Gastroesophageal sphincter (tissue), 3 donors: ENCODE measurements around the gene HMGXB3.

Source experiments
- POLR2A ChIP-seq, 2 donors: fragments of 450-650 bp; IDR thresholded peaks; one replicate each; pipeline ENCODE4 v1.6.1; 2017; ENCODE audit warnings: antibody characterized with exemption in 2 of 2, mild to moderate bottlenecking in 2 of 2, moderate library complexity in 1 of 2
- POLR2AphosphoS5 ChIP-seq: sonication (generic); formaldehyde crosslinking; IDR thresholded peaks from one replicate; pipeline ENCODE4 v1.6.1; 2017; ENCODE audit warnings: antibody characterized with exemption
- TF ChIP-seq, protein P1 (sequence below), 4 experiments: fragments of 200-600 bp in 2 of 4; fragments of 450-650 bp in 2 of 4; sonication (generic) in 1 of 4; IDR thresholded peaks; one replicate each; pipeline ENCODE4 v1.5.1; 2017 to 2019; ENCODE audit warnings: antibody characterized with exemption in 4 of 4, mild to moderate bottlenecking in 2 of 4, moderate library complexity in 2 of 4

DNA sequence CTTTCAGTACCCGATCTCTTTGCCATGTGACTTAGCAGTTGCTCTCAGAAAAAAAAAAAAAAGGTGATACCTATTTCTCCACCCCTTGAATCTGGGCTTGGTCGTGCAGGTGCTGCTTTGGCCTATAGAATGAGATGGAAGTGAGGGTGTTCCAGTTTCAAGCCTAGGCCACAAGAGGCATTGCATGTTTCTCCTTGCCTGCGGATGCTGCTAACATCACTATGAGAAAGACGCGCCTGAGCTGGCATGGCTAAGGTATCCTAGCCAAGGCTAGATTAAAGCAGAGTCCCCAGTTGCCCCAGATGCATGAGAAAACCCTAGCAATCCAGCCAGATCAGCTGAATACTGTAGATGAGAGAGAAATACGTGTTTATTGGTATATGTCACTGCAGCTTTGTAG lies 100.5 kb downstream of the HMGXB3 start:
- TF ChIP-seq, protein P1, sequence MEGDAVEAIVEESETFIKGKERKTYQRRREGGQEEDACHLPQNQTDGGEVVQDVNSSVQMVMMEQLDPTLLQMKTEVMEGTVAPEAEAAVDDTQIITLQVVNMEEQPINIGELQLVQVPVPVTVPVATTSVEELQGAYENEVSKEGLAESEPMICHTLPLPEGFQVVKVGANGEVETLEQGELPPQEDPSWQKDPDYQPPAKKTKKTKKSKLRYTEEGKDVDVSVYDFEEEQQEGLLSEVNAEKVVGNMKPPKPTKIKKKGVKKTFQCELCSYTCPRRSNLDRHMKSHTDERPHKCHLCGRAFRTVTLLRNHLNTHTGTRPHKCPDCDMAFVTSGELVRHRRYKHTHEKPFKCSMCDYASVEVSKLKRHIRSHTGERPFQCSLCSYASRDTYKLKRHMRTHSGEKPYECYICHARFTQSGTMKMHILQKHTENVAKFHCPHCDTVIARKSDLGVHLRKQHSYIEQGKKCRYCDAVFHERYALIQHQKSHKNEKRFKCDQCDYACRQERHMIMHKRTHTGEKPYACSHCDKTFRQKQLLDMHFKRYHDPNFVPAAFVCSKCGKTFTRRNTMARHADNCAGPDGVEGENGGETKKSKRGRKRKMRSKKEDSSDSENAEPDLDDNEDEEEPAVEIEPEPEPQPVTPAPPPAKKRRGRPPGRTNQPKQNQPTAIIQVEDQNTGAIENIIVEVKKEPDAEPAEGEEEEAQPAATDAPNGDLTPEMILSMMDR (IDR thresholded peaks at IDR 0.05) = no peak
- TF ChIP-seq POLR2A (IDR thresholded peaks at IDR 0.05) (no peak), POLR2AphosphoS5 (no peak)
